Natural killer cell (primary cell): ENCODE measurements around the gene CWC15. TPM values are rescaled to one million over a fixed set of nuclear protein-coding genes. Genes with fewer than 3 reads are reported as not detected.
A peak's percentile ranks its signal among the peaks of the same experiment; 100 is the strongest.
"Not testable (repeated sequence)": the region's sequence is repeated elsewhere in the genome, so short reads cannot be mapped to it uniquely, and the experiment has no call there.

Experiments
- ATAC-seq, 3 donors: fragments of 150-1000 bp in 2 of 3; fragments of 200-7000 bp in 1 of 3; cut with Tn5 transposase; 1 replicate in 1 of 3; 2 replicates in 2 of 3; pipeline ENCODE4 v1.10.0; 2021; ENCODE audit warnings: mild to moderate bottlenecking in 2 of 3, moderate library complexity in 2 of 3
- DNase-seq, 2 donors: peaks; one replicate each; pipeline versions ENCODE4 v3.0.0 to v3.0.0-alpha.2; 2013 to 2021; ENCODE audit warnings: mixed read lengths in 1 of 2
- H3K27ac ChIP-seq: one replicate; pipeline ENCODE4 v1.5.1; 2013; ENCODE audit warnings: mild to moderate bottlenecking, low read length
- H3K27me3 ChIP-seq: one replicate; pipeline ENCODE4 v1.6.1; 2013; ENCODE audit warnings: low read length; ENCODE audit not compliant: control insufficient read depth, insufficient read depth
- H3K36me3 ChIP-seq: one replicate; pipeline ENCODE4 v1.6.1; 2013; ENCODE audit warnings: low read length; ENCODE audit not compliant: control insufficient read depth, insufficient read depth
- H3K4me1 ChIP-seq: one replicate; pipeline ENCODE4 v1.6.1; 2013; ENCODE audit warnings: low read length; ENCODE audit not compliant: control insufficient read depth, insufficient read depth
- H3K4me3 ChIP-seq: one replicate; pipeline ENCODE4 v1.5.1; 2013; ENCODE audit warnings: low read length
- H3K9me3 ChIP-seq: one replicate; pipeline ENCODE4 v1.6.1; 2013; ENCODE audit warnings: low read length; ENCODE audit not compliant: control insufficient read depth, insufficient read depth
- H3K27ac Mint-ChIP-seq, 2 donors: one replicate each; pipeline ENCODE4 v1.8.0; 2022; ENCODE audit warnings: mild to moderate bottlenecking in 2 of 2, mixed read lengths in 2 of 2, moderate library complexity in 1 of 2
- H3K27me3 Mint-ChIP-seq, 2 donors: one replicate each; pipeline ENCODE4 v1.8.0; 2022; ENCODE audit warnings: low read depth in 2 of 2, mixed read lengths in 2 of 2
- H3K36me3 Mint-ChIP-seq: one replicate; pipeline ENCODE4 v1.8.0; 2022; ENCODE audit warnings: mixed read lengths
- H3K4me1 Mint-ChIP-seq, 2 donors: one replicate each; pipeline ENCODE4 v1.8.0; 2022; ENCODE audit warnings: mixed read lengths in 2 of 2
- H3K4me3 Mint-ChIP-seq: one replicate; pipeline ENCODE4 v1.8.0; 2022; ENCODE audit warnings: mild to moderate bottlenecking, moderate library complexity, mixed read lengths
- H3K9me3 Mint-ChIP-seq, 2 donors: one replicate each; pipeline ENCODE4 v1.8.0; 2022; ENCODE audit warnings: mixed read lengths in 2 of 2
- CTCF ChIP-seq: fragments of 200-600 bp; IDR thresholded peaks from one replicate; pipeline ENCODE4 v1.8.0; 2022; ENCODE audit warnings: antibody characterized with exemption
- WGBS: methylation state at CpG from one replicate; pipeline ENCODE4 v1.1.7; 2013; ENCODE audit warnings: missing lambda C conversion rate; ENCODE audit not compliant: insufficient coverage; 5-methylcytosine and 5-hydroxymethylcytosine counted together
- intact Hi-C: fragments of 100-400 bp; cut with micrococcal nuclease; formaldehyde crosslinking; loops from one replicate; pipeline ENCODE4 v1.14.2; 2022
- total RNA-seq, 4 donors: library from RNA; stranded (reverse); fragments of 120-200 nt in 1 of 4; gene quantifications; one replicate each; pipeline versions ENCODE4 v1.2.3 to v1.2.4, GENCODE V29; 2013 to 2022

The CWC15 gene
- total RNA-seq, 3 donors from 2014 or later (not counting 1 experiment from before 2014, with no cell fraction given), result 76.8 to 90.7 (median 81.3) TPM

GRCh38 chr11:94933223-94934130, 39.9 kb downstream of the CWC15 start:
- TF ChIP-seq CTCF, result no peak
- Mint-ChIP-seq H3K36me3 (no peaks in the 10 kb centered on the region), H3K4me3 (no peak overlapping the region), H3K4me1 (no peaks in the 10 kb centered on the region), H3K27ac (no peak overlapping the region), H3K27me3 (peaks cover 9 to 12% of the 10 kb centered on the region in 2 donors), H3K9me3 (no peaks in the 10 kb centered on the region)
- intact Hi-C loops, result no loop called here
- ATAC-seq (no peak), DNase-seq (no peak)
- Histone ChIP-seq H3K27ac (no peak overlapping the region), H3K9me3 (no peaks in the 10 kb centered on the region), H3K4me3 (no peak overlapping the region), H3K4me1 (no peaks in the 10 kb centered on the region), H3K27me3 (no peaks in the 10 kb centered on the region), H3K36me3 (no peaks in the 10 kb centered on the region)
- 73% methylated on average over 5 of the region's 5 CpGs for WGBS

DNA sequence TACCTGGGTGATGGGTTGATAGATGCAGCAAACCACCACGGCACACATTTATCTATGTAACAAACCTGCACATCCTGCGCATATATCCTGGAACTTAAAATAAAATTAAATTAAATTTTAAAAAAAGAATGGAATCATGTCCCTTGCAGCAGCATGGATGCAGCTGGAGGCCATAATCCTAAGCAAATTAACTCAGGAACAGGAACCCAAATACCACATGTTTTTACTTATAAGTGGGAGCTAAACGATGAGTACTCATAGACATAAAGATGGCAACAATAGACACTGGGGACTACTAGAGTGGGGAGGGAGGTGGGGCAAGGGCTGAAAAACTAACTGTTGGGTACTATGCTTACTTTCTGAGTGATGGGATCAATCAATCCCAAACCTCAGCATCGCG, 40.9 kb downstream of the CWC15 start:
- 95% methylated on average over 3 of the region's 5 CpGs for WGBS
- H3K36me3 ChIP-seq, result no peaks in the 10 kb centered on the region
- H3K4me1 ChIP-seq, result no peaks in the 10 kb centered on the region
- peaks cover 6% of the 10 kb centered on the region in 2 donors for H3K27me3 Mint-ChIP-seq
- H3K36me3 Mint-ChIP-seq, result no peaks in the 10 kb centered on the region
- no peak for ATAC-seq
- H3K4me3 Mint-ChIP-seq, result no peak overlapping the region
- no peak overlapping the region for H3K27ac Mint-ChIP-seq
- TF ChIP-seq CTCF, result no peak
- H3K9me3 ChIP-seq, result no peaks in the 10 kb centered on the region
- H3K27ac ChIP-seq, result no peak overlapping the region
- intact Hi-C loops, result no loop called here
- no peak for DNase-seq
- H3K4me1 Mint-ChIP-seq, result no peaks in the 10 kb centered on the region
- H3K27me3 ChIP-seq, result no peaks in the 10 kb centered on the region
- no peak overlapping the region for H3K4me3 ChIP-seq
- H3K9me3 Mint-ChIP-seq, result no peaks in the 10 kb centered on the region

- ATAC-seq, H3K4me1 Mint-ChIP-seq, H3K36me3 ChIP-seq, H3K27me3 Mint-ChIP-seq, H3K9me3 Mint-ChIP-seq, H3K4me3 ChIP-seq, H3K9me3 ChIP-seq, H3K27ac ChIP-seq, H3K27ac Mint-ChIP-seq, DNase-seq, H3K4me3 Mint-ChIP-seq, H3K27me3 ChIP-seq, H3K36me3 Mint-ChIP-seq, H3K4me1 ChIP-seq, intact Hi-C loops: not testable (repeated sequence)
Observed at GRCh38 chr11:94932072-94932471, 41.3 kb downstream of the CWC15 start.

DNA sequence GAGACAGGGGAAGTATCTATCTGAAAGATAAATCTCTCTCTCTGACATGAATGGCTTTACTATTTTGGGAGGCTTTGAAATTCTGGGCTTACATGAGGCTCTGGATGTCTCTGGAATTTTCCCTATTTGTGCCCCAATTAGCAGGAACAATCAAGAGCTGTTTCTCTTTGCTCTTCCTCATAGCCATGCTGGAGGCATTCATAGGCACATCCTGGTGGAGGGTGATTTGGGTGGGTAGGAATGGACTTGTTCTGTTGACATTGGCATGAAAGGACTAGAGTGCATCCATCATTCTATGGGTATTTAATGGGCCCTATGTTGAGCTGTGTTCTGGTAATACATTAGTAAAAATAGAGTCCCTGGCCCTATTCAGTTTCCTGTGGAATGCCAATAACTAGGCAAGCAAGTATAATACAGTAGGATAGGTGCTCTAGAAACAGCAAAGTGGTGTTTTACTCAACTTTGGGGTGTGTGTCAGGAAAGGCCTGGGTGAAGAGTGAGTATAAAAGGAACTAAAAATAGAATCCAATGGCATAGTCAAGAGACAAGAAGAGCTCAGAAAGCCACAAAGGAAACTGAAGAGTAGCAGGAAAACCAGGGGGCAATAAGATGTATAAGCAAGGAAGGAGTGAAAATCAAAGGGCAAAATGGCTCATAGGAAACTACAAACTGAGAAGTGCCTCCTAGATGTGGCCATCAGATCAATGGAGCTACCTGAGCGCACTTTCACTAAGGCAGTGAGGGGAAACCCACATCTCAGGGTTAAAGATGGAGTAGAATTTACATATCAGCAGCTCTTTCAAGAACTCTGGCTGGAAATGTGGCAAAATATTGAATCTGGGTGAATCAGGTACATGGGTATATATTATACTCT, 45.0 kb downstream of the CWC15 start:
- no peak overlapping the region for H3K4me3 ChIP-seq
- Mint-ChIP-seq H3K36me3 (no peaks in the 10 kb centered on the region), H3K27me3 (peaks cover 0 to 6% of the 10 kb centered on the region in 2 donors), H3K9me3 (peaks cover 0 to 3% of the 10 kb centered on the region in 2 donors), H3K4me1 (peaks cover 20 to 26% of the 10 kb centered on the region in 2 donors), H3K27ac (no peak overlapping the region), H3K4me3 (no peak overlapping the region)
- ATAC-seq (no peak), DNase-seq (peak in 1 of 2 donors; percentile 25)
- no peak for TF ChIP-seq CTCF
- 63% methylated on average over 1 of the region's 1 CpG for WGBS
- H3K27ac ChIP-seq, result no peak overlapping the region
- no peaks in the 10 kb centered on the region for H3K36me3 ChIP-seq
- H3K9me3 ChIP-seq, result no peaks in the 10 kb centered on the region
- no peaks in the 10 kb centered on the region for H3K27me3 ChIP-seq
- H3K4me1 ChIP-seq, result peaks cover 18% of the 10 kb centered on the region
- intact Hi-C loops, result no loop called here
